Activated T-cell treated with anti-CD3 and anti-CD28 coated beads, Interleukin-2, amount 50 U/mL, for 72 hours (primary cell): ENCODE measurements around the gene PJVK. TPM values are rescaled to one million over a fixed set of nuclear protein-coding genes. Genes with fewer than 3 reads are reported as not detected.
A peak's percentile ranks its signal among the peaks of the same experiment; 100 is the strongest.
"Not testable (repeated sequence)": the region's sequence is repeated elsewhere in the genome, so short reads cannot be mapped to it uniquely, and the experiment has no call there.

ENCODE experiments used
- ATAC-seq, 2 donors: fragments of 150-1000 bp; cut with Tn5 transposase; replicated peaks in 1 of 2; 2 replicates each; pipeline ENCODE4 v1.10.0; 2021; ENCODE audit warnings: moderate library complexity in 2 of 2, mild to moderate bottlenecking in 1 of 2
- DNase-seq, 2 donors: peaks; one replicate each; pipeline ENCODE4 v3.0.0; 2021 to 2022; ENCODE audit warnings: mixed read lengths in 1 of 2
- H3K27ac Mint-ChIP-seq: one replicate; pipeline ENCODE4 v1.8.0; 2022; ENCODE audit warnings: mild to moderate bottlenecking, moderate library complexity, mixed read lengths
- H3K27me3 Mint-ChIP-seq: one replicate; pipeline ENCODE4 v1.8.0; 2022; ENCODE audit warnings: low read depth, mixed read lengths
- H3K36me3 Mint-ChIP-seq, 2 donors: one replicate each; pipeline ENCODE4 v1.8.0; 2022; ENCODE audit warnings: mixed read lengths in 2 of 2, mild to moderate bottlenecking in 1 of 2; ENCODE audit not compliant: insufficient read depth in 2 of 2
- H3K4me1 Mint-ChIP-seq: one replicate; pipeline ENCODE4 v1.8.0; 2022; ENCODE audit warnings: low read depth, mixed read lengths
- H3K4me3 Mint-ChIP-seq, 2 donors: one replicate each; pipeline ENCODE4 v1.8.0; 2022; ENCODE audit warnings: mild to moderate bottlenecking in 2 of 2, mixed read lengths in 2 of 2, moderate library complexity in 2 of 2
- H3K9me3 Mint-ChIP-seq, 2 donors: one replicate each; pipeline ENCODE4 v1.8.0; 2022; ENCODE audit warnings: mixed read lengths in 2 of 2
- total RNA-seq, 2 donors: library from RNA; stranded (reverse); gene quantifications; one replicate each; pipeline ENCODE4 v1.2.3, GENCODE V29; 2022

Gene PJVK
- 1 to 10 TPM; 6.8 to 8.7 TPM for total RNA-seq

GRCh38 chr2:178450774-178451525 is at the start of gene PJVK, which contains the start of gene PRKRA:
Gene PJVK (plus strand): TSS chr2:178451378. CDS start chr2:178453410, 2,032 bp downstream.
Gene PRKRA (minus strand): TSS chr2:178451175. CDS start chr2:178451030, 145 bp downstream.
- Mint-ChIP-seq H3K27ac (peak within 1 kb of the TSS; percentile 98), H3K27me3 (no peaks in the 10 kb centered on the region), H3K4me3 (peak within 1 kb of the TSS; percentile 95 to 97), H3K36me3 (peaks cover 5 to 17% of the 10 kb centered on the region in 2 donors), H3K9me3 (no peaks in the 10 kb centered on the region), H3K4me1 (peaks cover 31% of the 10 kb centered on the region)
- ATAC-seq = peak; percentile 90
- peak; percentile 97 to 99 for DNase-seq

DNA sequence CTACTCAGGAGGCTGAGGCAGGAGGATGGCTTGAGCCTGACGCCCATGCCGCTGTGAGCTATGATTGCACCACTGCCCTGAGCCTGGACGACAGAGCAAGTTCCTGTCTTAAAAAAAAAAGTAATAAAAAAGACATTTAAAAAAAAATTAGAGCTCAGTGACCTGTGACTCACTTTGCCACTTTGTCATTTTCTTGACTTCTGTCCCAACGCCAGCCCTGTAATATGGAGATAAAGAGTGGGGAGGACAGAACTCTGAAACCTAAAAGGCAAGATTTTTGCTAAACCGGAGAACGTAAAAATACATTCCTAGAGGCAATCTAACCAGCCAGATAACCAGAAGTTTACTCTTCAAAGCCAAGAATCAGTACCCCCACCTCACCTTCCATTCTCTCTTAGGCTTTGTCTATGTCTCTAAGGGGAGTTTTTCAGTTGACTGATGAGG is 49.2 kb upstream of the PJVK start:
- Mint-ChIP-seq H3K27ac (no peak overlapping the region), H3K9me3 (no peaks in the 10 kb centered on the region), H3K4me1 (peaks cover 14% of the 10 kb centered on the region), H3K36me3 (no peaks in the 10 kb centered on the region), H3K4me3 (no peak overlapping the region), H3K27me3 (peaks cover 17% of the 10 kb centered on the region)
- DNase-seq (no peak), ATAC-seq (no peak)

DNA sequence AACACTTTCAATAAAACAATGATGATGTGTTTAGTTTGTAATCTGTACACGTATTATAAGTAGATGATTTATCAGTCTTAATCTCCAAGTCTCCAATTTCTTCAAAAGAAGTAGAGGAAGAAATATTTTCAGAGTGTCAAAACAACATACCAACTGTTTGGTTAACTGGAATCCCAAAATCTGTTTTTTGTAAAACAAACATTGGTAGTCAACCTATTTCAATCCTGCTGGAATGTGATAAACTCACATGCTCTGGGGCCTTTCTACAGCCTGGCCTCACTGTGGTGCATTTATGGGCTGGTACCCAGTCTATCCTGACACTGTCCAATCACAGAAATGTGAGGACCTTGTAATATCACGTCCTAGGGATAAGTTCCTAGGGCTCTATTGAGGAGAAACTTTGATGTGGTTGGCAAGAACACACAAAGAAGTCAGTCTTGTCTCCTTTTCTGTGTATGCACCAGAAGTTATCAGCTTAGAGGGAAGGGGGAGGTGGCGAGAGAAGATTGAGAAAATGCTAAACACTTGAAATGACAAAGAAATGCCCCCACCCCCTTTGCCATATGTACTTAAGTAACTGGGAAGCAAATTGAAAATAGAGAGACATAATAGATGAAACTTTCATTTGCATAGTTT is 47.4 kb upstream of the PJVK start:
- Mint-ChIP-seq H3K4me1 (peaks cover 14% of the 10 kb centered on the region), H3K27ac (peak overlapping the region; percentile 73), H3K36me3 (no peaks in the 10 kb centered on the region), H3K27me3 (peaks cover 17% of the 10 kb centered on the region), H3K9me3 (no peaks in the 10 kb centered on the region), H3K4me3 (peak overlapping the region; percentile 18 to 48)
- DNase-seq (no peak), ATAC-seq (peak; percentile 23 to 27)

DNA sequence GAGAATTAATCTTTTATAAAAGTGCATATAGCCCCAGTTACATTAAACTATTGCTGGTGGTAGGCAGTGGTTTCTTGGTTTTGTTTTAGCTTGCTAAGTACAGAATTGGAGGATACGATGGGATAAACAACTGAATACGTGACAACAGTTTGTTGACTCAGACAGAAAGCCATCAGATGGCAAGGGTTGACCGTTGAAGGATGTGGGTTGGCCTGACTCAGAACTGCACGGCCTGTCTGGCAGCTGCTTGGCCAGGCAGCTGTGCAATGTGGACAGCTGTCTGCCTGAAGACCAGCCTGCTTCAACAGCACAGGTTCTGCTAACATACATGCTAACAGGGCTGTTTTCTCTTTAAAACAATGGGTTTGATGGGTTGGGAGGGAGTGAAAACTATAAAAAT is 46.8 kb upstream of the PJVK start:
- H3K9me3 Mint-ChIP-seq = no peaks in the 10 kb centered on the region
- no peak overlapping the region for H3K27ac Mint-ChIP-seq
- peak overlapping the region; percentile 18 to 48 for H3K4me3 Mint-ChIP-seq
- peak; percentile 95 to 98 for ATAC-seq
- DNase-seq = peak; percentile 47 to 61
- H3K4me1 Mint-ChIP-seq = peaks cover 14% of the 10 kb centered on the region
- peaks cover 17% of the 10 kb centered on the region for H3K27me3 Mint-ChIP-seq
- H3K36me3 Mint-ChIP-seq = no peaks in the 10 kb centered on the region

DNA sequence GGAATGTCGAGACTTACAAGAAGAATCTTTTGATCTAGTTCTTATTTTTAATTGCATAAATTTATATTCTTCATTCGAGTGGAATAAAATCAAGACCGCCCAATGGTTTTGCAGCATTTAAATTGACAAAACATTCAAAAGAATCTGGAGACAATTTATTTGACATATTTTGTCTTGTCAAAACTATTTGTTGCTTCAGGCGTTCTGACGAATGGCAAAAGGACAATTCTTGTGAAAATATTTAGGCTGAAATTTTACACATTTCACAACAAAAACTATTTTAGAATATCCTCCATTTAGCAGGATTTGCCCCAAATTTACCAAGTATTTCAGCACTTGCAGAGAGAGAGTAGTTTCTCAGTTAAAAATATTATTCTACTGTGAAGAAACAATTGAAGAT is 41.9 kb upstream of the PJVK start:
- H3K27me3 Mint-ChIP-seq = no peaks in the 10 kb centered on the region
- H3K36me3 Mint-ChIP-seq = no peaks in the 10 kb centered on the region
- no peak overlapping the region for H3K4me3 Mint-ChIP-seq
- no peaks in the 10 kb centered on the region for H3K9me3 Mint-ChIP-seq
- H3K27ac Mint-ChIP-seq = no peak overlapping the region
- peaks cover 7% of the 10 kb centered on the region for H3K4me1 Mint-ChIP-seq
- ATAC-seq (no peak), DNase-seq (no peak)

- H3K27ac Mint-ChIP-seq = no peak overlapping the region
- H3K4me3 Mint-ChIP-seq = no peak overlapping the region
- no peak for ATAC-seq
- peaks cover 14% of the 10 kb centered on the region for H3K4me1 Mint-ChIP-seq
- H3K27me3 Mint-ChIP-seq = no peaks in the 10 kb centered on the region
- H3K36me3 Mint-ChIP-seq = no peaks in the 10 kb centered on the region
- no peaks in the 10 kb centered on the region for H3K9me3 Mint-ChIP-seq
- no peak for DNase-seq
Measured at GRCh38 chr2:178412047-178412446, 39.1 kb upstream of the PJVK start.

DNA sequence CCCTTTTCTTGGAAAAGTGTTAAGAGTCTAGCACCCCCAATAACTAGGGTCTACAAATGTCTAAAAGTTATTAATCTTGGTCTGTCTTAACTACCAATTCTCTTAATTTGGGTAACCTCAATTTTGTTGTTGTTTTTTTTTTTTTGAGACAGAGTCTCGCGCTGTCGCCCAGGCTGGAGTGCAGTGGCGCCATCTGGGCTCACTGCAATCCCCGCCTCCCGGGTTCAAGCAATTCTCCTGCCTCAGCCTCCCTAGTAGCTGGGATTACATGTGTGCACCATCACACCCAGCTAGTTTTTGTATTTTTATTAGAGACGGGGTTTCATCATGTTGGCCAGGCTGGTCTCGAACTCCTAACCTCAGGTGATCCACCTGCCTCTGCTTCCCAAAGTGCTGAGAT is 38.7 kb upstream of the PJVK start:
- Mint-ChIP-seq H3K4me1 (peaks cover 14% of the 10 kb centered on the region), H3K4me3 (peak overlapping the region; percentile 97 to 99)
- not testable (repeated sequence) for H3K27ac Mint-ChIP-seq, ATAC-seq, H3K27me3 Mint-ChIP-seq, H3K36me3 Mint-ChIP-seq, DNase-seq, H3K9me3 Mint-ChIP-seq

GRCh38 chr2:178413472-178414265 is 37.5 kb upstream of the PJVK start:
- peak; percentile 86 to 87 for ATAC-seq
- Mint-ChIP-seq H3K27ac (peak overlapping the region; percentile 96), H3K4me1 (peaks cover 14% of the 10 kb centered on the region), H3K27me3 (no peaks in the 10 kb centered on the region), H3K4me3 (peak overlapping the region; percentile 97 to 99), H3K9me3 (no peaks in the 10 kb centered on the region), H3K36me3 (no peaks in the 10 kb centered on the region)
- peak; percentile 82 to 83 for DNase-seq

GRCh38 chr2:178414266-178415247 is 36.6 kb upstream of the PJVK start:
- DNase-seq (peak; percentile 85 to 87), ATAC-seq (peak; percentile 80 to 84)
- H3K9me3 Mint-ChIP-seq = no peaks in the 10 kb centered on the region
- peak overlapping the region; percentile 96 for H3K27ac Mint-ChIP-seq
- no peaks in the 10 kb centered on the region for H3K36me3 Mint-ChIP-seq
- no peaks in the 10 kb centered on the region for H3K27me3 Mint-ChIP-seq
- peaks cover 18% of the 10 kb centered on the region for H3K4me1 Mint-ChIP-seq
- H3K4me3 Mint-ChIP-seq = peak overlapping the region; percentile 97 to 99

DNA sequence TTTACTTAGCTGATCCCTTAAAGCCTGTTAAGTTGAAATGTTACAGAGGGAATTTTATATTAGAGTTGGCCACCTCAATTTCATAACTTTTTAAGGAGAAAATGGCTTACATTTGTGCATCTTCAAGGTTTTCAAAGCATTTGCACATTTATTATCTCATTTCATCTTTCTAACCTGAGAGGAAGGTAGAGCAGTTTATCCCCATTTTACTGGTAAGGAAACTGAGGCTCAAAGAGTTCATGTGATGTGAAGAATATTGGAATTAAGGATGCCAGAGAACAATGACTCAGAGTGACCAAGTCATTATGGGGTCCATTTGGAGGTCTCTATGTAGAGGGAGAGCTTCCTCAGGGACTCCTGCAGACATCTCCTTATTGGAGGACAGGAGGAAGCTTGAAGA is 35.2 kb upstream of the PJVK start:
- no peaks in the 10 kb centered on the region for H3K9me3 Mint-ChIP-seq
- peaks cover 22% of the 10 kb centered on the region for H3K4me1 Mint-ChIP-seq
- ATAC-seq (no peak), DNase-seq (no peak)
- H3K36me3 Mint-ChIP-seq = no peaks in the 10 kb centered on the region
- no peak overlapping the region for H3K4me3 Mint-ChIP-seq
- no peaks in the 10 kb centered on the region for H3K27me3 Mint-ChIP-seq
- H3K27ac Mint-ChIP-seq = no peak overlapping the region

- peaks cover 22% of the 10 kb centered on the region for H3K4me1 Mint-ChIP-seq
- no peaks in the 10 kb centered on the region for H3K27me3 Mint-ChIP-seq
- no peak overlapping the region for H3K27ac Mint-ChIP-seq
- H3K4me3 Mint-ChIP-seq = no peak overlapping the region
- no peaks in the 10 kb centered on the region for H3K36me3 Mint-ChIP-seq
- no peak for DNase-seq
- peaks cover 0 to 2% of the 10 kb centered on the region in 2 donors for H3K9me3 Mint-ChIP-seq
- ATAC-seq = no peak
Measured at GRCh38 chr2:178417916-178418315, 33.3 kb upstream of the PJVK start.

- DNase-seq (no peak), ATAC-seq (no peak)
- H3K27me3 Mint-ChIP-seq = no peaks in the 10 kb centered on the region
- H3K4me1 Mint-ChIP-seq = peaks cover 22% of the 10 kb centered on the region
- no peak overlapping the region for H3K27ac Mint-ChIP-seq
- peaks cover 0 to 2% of the 10 kb centered on the region in 2 donors for H3K9me3 Mint-ChIP-seq
- H3K36me3 Mint-ChIP-seq = no peaks in the 10 kb centered on the region
- H3K4me3 Mint-ChIP-seq = no peak overlapping the region
Measured at GRCh38 chr2:178418426-178418825, 32.8 kb upstream of the PJVK start.
